ELR (cell line): ENCODE data around the gene CLCNKA.

Source experiments
- DNase-seq: peaks from one replicate; pipeline ENCODE4 v3.0.0-alpha.2; 2015; ENCODE audit warnings: low read depth

The CLCNKA gene

GRCh38 chr1:16063226-16063829, 41.5 kb downstream of the CLCNKA start:
- no peak for DNase-seq

GRCh38 chr1:16063921-16064320, 42.1 kb downstream of the CLCNKA start:
- no peak for DNase-seq

- DNase-seq, result no peak
These were observed 42.9 kb downstream of the CLCNKA start for GRCh38 chr1:16064536-16065268.

GRCh38 chr1:16065269-16065576, 43.4 kb downstream of the CLCNKA start:
- no peak for DNase-seq

- no peak for DNase-seq
These were observed 44.4 kb downstream of the CLCNKA start for GRCh38 chr1:16066245-16066644.

GRCh38 chr1:16067127-16067768, 45.4 kb downstream of the CLCNKA start:
- DNase-seq, result no peak

- no peak for DNase-seq
These were observed 46.1 kb downstream of the CLCNKA start for GRCh38 chr1:16067933-16068332.

- peak; percentile 57 for DNase-seq
These were observed 46.8 kb downstream of the CLCNKA start for GRCh38 chr1:16068356-16069270.

GRCh38 chr1:16070640-16071355, 49.0 kb downstream of the CLCNKA start:
- no peak for DNase-seq

- no peak for DNase-seq
These were observed 49.8 kb downstream of the CLCNKA start for GRCh38 chr1:16071614-16072013.

GRCh38 chr1:16072095-16072494, 50.3 kb downstream of the CLCNKA start:
- no peak for DNase-seq

GRCh38 chr1:16072616-16073484, 51.0 kb downstream of the CLCNKA start:
- DNase-seq, result peak; percentile 38

GRCh38 chr1:16073490-16074119, 51.8 kb downstream of the CLCNKA start, which contains the start of gene FAM131C:
Gene FAM131C (minus strand): TSS chr1:16073651. CDS start chr1:16073442, 209 bp downstream.
- DNase-seq, result peak; percentile 42

GRCh38 chr1:16074217-16074616, 52.4 kb downstream of the CLCNKA start:
- DNase-seq, result no peak

GRCh38 chr1:16075337-16076030, 53.6 kb downstream of the CLCNKA start:
- peak; percentile 70 for DNase-seq

- peak; percentile 95 for DNase-seq
These were observed 54.4 kb downstream of the CLCNKA start for GRCh38 chr1:16076031-16076864.

- DNase-seq, result peak; percentile 64
These were observed 55.0 kb downstream of the CLCNKA start for GRCh38 chr1:16076865-16077238.

GRCh38 chr1:16077406-16078245, 55.8 kb downstream of the CLCNKA start:
- DNase-seq, result no peak
